Large intestine (tissue), 3 donors: ENCODE data around the gene PCDH8. TPM values are rescaled to one million over a fixed set of nuclear protein-coding genes. Genes with fewer than 3 reads are reported as not detected.

Source experiments
- DNase-seq, 2 donors: peaks; one replicate each; pipeline versions ENCODE4 v3.0.0 to v3.0.0-alpha.2; 2013
- H3K27ac ChIP-seq: one replicate; pipeline ENCODE4 v1.5.1; 2013; ENCODE audit warnings: low read length
- H3K27me3 ChIP-seq: 2 replicates; pipeline ENCODE4 v1.6.1; 2013; ENCODE audit warnings: low read length; ENCODE audit not compliant: control insufficient read depth, insufficient read depth
- H3K36me3 ChIP-seq: 2 replicates; pipeline ENCODE4 v1.6.1; 2013; ENCODE audit warnings: low read length; ENCODE audit not compliant: control insufficient read depth, insufficient read depth
- H3K4me1 ChIP-seq: one replicate; pipeline ENCODE4 v1.6.1; 2013; ENCODE audit warnings: low read length; ENCODE audit not compliant: control insufficient read depth, insufficient read depth
- H3K4me3 ChIP-seq: one replicate; pipeline ENCODE4 v1.5.1; 2013; ENCODE audit warnings: low read length
- H3K9me3 ChIP-seq: one replicate; pipeline ENCODE4 v1.6.1; 2013; ENCODE audit warnings: mild to moderate bottlenecking, low read depth, low read length, moderate library complexity; ENCODE audit not compliant: control insufficient read depth
- WGBS: methylation state at CpG from one replicate; pipeline ENCODE4 v1.1.5; 2013; ENCODE audit warnings: low lambda C conversion rate; ENCODE audit not compliant: insufficient coverage; 5-methylcytosine and 5-hydroxymethylcytosine counted together
- polyA plus RNA-seq: library from polyadenylated mRNA; unstranded; fragments of 120-200 nt; gene quantifications from one replicate; pipeline ENCODE4 v1.2.1, GENCODE V29; 2013

Gene PCDH8
- polyA plus RNA-seq, 1 donor: 2.3 TPM

- Histone ChIP-seq H3K27ac (no peak overlapping the region), H3K36me3 (no peaks in the 10 kb centered on the region), H3K4me1 (no peaks in the 10 kb centered on the region), H3K4me3 (no peak overlapping the region), H3K9me3 (peaks cover 10% of the 10 kb centered on the region), H3K27me3 (no peaks in the 10 kb centered on the region)
- no CpG with 5 or more reads among the region's 6 CpGs for WGBS
- peak in 1 of 2 donors; percentile 4 for DNase-seq
Measured at GRCh38 chr13:52879950-52880741, 31.7 kb upstream of the PCDH8 start.

GRCh38 chr13:52878831-52879230 lies 30.4 kb upstream of the PCDH8 start:
- Histone ChIP-seq H3K4me1 (no peaks in the 10 kb centered on the region), H3K27me3 (no peaks in the 10 kb centered on the region), H3K27ac (no peak overlapping the region), H3K9me3 (peaks cover 15% of the 10 kb centered on the region), H3K4me3 (no peak overlapping the region), H3K36me3 (no peaks in the 10 kb centered on the region)
- no peak for DNase-seq
- WGBS: 40% methylated on average over 1 of the region's 3 CpGs

GRCh38 chr13:52870143-52870542 lies 21.7 kb upstream of the PCDH8 start:
- no peak overlapping the region for H3K4me3 ChIP-seq
- H3K36me3 ChIP-seq: no peaks in the 10 kb centered on the region
- WGBS: 100% methylated on average over 1 of the region's 3 CpGs
- H3K9me3 ChIP-seq: peaks cover 5% of the 10 kb centered on the region
- no peaks in the 10 kb centered on the region for H3K27me3 ChIP-seq
- no peak for DNase-seq
- no peaks in the 10 kb centered on the region for H3K4me1 ChIP-seq
- H3K27ac ChIP-seq: no peak overlapping the region

DNA sequence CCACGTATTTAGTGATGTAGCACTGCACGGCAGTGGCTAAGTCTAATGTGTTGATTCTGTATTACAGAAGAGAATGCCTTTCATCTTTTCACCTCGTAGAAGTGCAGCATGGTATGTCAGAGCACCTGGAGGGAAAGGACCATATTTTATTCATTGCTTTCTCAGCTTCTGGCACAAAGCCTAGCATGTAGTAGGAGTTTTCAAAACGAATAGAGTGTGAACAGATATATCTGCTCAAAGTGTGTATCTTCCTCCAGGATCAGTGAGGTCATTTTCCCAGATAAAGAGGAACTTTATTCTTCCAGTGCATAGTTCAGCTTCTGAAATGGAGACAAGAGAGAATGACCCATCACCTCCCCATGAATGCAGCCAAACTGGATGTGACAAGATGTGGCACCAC lies 21.2 kb upstream of the PCDH8 start:
- Histone ChIP-seq H3K9me3 (peaks cover 5% of the 10 kb centered on the region), H3K36me3 (no peaks in the 10 kb centered on the region), H3K4me1 (no peaks in the 10 kb centered on the region), H3K27ac (no peak overlapping the region), H3K4me3 (no peak overlapping the region), H3K27me3 (no peaks in the 10 kb centered on the region)
- no CpG with 5 or more reads among the region's 4 CpGs for WGBS
- DNase-seq: no peak

DNA sequence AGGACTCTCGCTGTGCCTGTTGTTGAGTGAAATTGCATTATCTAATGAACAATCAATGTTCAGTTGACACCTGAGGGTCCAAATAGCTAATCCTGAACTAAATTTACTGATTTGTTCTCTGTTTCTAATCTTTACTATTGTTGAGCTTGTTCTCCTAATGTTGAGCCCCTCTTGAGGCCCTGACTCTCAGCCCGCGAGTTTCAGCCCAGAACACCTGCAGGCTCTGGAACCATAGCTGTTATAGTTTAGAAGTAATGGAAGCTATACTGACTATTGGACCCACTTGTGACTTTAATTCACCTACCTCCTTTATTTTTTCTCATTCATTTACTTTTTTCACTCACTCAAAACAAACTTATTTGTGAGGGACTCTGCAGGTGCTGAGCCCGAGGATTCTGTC lies 20.6 kb upstream of the PCDH8 start:
- no peak for DNase-seq
- no peaks in the 10 kb centered on the region for H3K9me3 ChIP-seq
- no CpG with 5 or more reads among the region's 4 CpGs for WGBS
- H3K4me1 ChIP-seq: no peaks in the 10 kb centered on the region
- H3K36me3 ChIP-seq: no peaks in the 10 kb centered on the region
- no peak overlapping the region for H3K27ac ChIP-seq
- H3K4me3 ChIP-seq: no peak overlapping the region
- H3K27me3 ChIP-seq: no peaks in the 10 kb centered on the region

DNA sequence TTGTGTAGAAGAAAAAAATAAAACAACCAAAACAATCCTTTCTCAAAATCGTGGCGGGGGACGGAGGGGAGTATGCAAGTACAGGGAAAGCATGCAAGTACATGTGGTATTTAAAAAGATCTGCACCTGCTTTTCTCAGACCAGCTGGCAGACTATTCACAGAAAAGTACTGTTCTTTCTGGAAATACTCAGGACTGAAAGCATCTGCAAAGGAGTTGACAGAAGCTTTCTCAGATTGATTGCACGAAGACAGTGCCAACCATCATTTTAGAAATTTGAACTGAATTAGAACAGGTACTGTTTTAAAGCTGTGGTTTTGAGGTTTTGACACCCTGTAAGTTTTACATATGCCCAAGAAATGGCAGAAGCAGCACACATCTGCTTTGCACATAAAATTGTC lies 19.8 kb upstream of the PCDH8 start:
- Histone ChIP-seq H3K36me3 (no peaks in the 10 kb centered on the region), H3K4me1 (no peaks in the 10 kb centered on the region), H3K27ac (no peak overlapping the region), H3K27me3 (no peaks in the 10 kb centered on the region), H3K4me3 (no peak overlapping the region), H3K9me3 (no peaks in the 10 kb centered on the region)
- no peak for DNase-seq
- no CpG with 5 or more reads among the region's 4 CpGs for WGBS

DNA sequence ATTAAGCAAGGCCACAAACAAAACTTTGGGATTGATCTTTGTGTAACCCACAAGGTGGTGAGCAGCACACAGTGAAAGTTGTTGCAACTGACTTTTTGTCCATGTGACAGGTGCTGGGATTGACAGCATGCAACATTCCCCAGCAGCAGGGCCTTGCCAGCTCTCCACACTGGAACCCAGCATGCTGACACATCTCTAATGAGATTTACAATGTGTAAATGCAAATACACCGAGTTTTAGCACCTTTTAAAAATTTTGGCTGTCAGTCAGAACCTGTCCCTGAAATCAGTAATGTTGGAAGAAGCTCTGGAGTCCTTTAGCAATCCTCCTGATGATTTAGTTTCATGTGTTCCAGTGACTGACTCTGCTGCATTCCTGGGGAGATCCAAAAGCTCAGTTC lies 16.5 kb upstream of the PCDH8 start:
- Histone ChIP-seq H3K4me3 (no peak overlapping the region), H3K4me1 (no peaks in the 10 kb centered on the region), H3K27me3 (no peaks in the 10 kb centered on the region), H3K36me3 (no peaks in the 10 kb centered on the region), H3K9me3 (no peaks in the 10 kb centered on the region), H3K27ac (no peak overlapping the region)
- WGBS: no CpG with 5 or more reads among the region's 1 CpG
- no peak for DNase-seq

DNA sequence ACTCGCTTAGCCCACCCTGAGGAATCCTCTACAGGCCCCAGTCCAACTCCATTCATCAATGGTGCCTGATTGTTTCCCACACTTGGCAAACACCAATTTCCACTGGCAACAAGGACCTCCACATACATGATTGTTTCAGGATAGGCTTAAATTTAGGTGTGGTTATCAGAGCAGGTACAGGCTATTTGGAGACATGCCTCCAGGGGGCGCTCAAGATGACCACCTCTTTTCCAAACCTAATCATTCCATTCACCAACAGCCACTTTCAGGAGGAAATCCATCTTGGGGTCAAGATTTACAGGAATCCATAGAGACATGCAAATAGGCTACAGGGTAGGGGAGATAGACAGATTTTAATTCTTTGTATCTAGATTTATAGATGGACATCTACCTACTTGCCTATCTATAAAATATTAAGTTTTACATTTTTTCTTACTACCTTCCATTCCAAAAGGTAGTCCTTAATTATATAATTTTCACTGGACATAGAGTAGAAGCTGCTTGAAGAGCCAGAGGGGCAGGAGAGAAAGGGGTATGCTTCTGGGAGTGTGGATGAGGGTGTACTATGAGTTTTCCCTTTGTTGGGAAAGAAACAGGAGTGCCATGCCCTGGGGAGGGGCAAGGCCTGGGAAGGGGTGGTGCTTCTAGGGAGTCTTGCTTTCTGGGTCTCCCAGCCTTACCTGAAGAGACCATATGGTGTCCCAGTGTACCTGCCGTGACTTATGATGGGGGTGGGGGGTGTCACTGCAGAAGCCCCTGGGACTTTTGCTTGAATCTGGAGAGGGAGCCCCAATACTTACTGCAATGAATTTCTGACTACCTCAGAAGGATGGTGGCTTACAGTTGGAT lies 14.1 kb upstream of the PCDH8 start:
- H3K27me3 ChIP-seq: no peaks in the 10 kb centered on the region
- no peak for DNase-seq
- WGBS: no CpG with 5 or more reads among the region's 3 CpGs
- H3K9me3 ChIP-seq: no peaks in the 10 kb centered on the region
- no peak overlapping the region for H3K4me3 ChIP-seq
- no peaks in the 10 kb centered on the region for H3K4me1 ChIP-seq
- H3K36me3 ChIP-seq: no peaks in the 10 kb centered on the region
- no peak overlapping the region for H3K27ac ChIP-seq

DNA sequence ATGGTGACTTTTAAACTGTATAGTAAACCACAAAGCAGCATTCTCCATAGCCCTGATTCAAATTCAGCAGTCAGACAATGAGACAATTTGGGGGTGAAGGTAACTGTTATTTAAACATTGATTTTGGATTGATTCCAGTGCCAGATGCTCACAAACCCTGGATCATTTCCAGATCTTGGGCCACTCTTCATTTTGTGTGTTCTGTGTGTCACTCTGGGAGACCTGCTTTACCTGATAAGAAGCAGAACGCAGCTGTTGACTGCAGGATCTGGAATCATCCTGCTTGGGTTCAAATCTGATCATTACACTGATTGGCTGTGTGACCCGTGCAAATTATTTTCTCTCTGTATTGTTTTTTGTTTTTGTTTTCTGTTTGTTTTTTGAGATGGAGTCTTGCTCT lies 4.0 kb upstream of the PCDH8 start:
- WGBS: no CpG with 5 or more reads among the region's 2 CpGs
- Histone ChIP-seq H3K27ac (no peak overlapping the region), H3K36me3 (no peaks in the 10 kb centered on the region), H3K27me3 (peaks cover 55% of the 10 kb centered on the region), H3K4me1 (no peaks in the 10 kb centered on the region), H3K9me3 (peaks cover 20% of the 10 kb centered on the region), H3K4me3 (no peak overlapping the region)
- no peak for DNase-seq

DNA sequence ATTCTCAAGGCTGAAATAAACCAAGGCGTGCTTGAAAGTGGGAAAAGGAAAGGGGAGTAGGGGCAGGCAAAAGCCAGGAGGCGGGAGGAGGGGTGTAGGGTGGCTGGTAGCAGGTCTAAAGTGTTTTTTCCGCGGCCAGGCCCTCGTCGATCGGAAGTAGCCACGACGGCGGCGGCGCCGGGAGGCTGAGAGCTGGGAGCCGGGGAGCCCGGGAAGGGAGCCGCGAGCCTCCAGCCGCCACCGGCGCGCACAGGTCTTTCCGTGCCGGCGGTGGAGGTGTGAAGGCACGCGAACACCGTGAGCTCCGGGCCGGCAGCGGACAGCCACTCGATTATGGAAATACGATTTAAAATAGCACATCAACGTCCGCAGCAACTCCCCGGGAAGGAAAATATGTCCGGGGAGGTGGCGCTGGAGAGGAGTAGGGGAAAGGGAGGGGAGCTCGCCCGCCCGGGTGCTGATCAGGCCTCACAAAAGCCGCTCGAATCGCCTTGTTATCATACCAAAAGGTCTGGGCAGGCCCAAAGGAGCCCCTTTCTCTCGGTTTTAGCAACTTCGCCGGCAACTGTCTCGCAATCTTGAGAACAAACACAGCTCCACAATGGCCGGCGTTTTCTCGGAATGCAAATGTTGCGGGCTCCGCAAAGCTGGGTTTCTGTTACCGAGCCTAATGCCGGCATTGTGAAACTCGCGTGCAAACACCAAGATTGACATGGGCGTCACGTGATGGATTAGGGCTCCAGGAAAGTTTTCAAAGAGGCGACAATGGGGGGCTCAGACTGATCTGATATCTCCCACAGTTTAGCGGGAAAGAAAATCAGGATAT lies 2.9 kb upstream of the PCDH8 start:
- H3K36me3 ChIP-seq: no peaks in the 10 kb centered on the region
- WGBS: 7% methylated on average over 3 of the region's 60 CpGs
- H3K9me3 ChIP-seq: peaks cover 25% of the 10 kb centered on the region
- DNase-seq: peak in 1 of 2 donors; percentile 45
- H3K27ac ChIP-seq: peak overlapping the region; percentile 24
- peaks cover 2% of the 10 kb centered on the region for H3K4me1 ChIP-seq
- H3K4me3 ChIP-seq: peak overlapping the region; percentile 57
- peaks cover 65% of the 10 kb centered on the region for H3K27me3 ChIP-seq
